D341Med (cell line): ENCODE measurements around the gene ZNF219.
A peak's percentile ranks its signal among the peaks of the same experiment; 100 is the strongest.

Experiments used
- DNase-seq: peaks from one replicate; pipeline ENCODE4 v3.0.0; 2012; ENCODE audit warnings: low spot score

The ZNF219 gene

GRCh38 chr14:21084998-21085853, 13.2 kb downstream of the ZNF219 start:
- DNase-seq = no peak

GRCh38 chr14:21084396-21084795, 14.1 kb downstream of the ZNF219 start:
- DNase-seq = no peak

GRCh38 chr14:21083565-21084325, 14.7 kb downstream of the ZNF219 start:
- no peak for DNase-seq

- DNase-seq = no peak
These were observed 16.8 kb downstream of the ZNF219 start for GRCh38 chr14:21081521-21082142.

- no peak for DNase-seq
These were observed 19.7 kb downstream of the ZNF219 start for GRCh38 chr14:21078726-21079125.

GRCh38 chr14:21078287-21078686, 20.2 kb downstream of the ZNF219 start:
- DNase-seq = no peak

- no peak for DNase-seq
These were observed 20.8 kb downstream of the ZNF219 start for GRCh38 chr14:21077672-21078071.

GRCh38 chr14:21075719-21076437, 22.6 kb downstream of the ZNF219 start:
- no peak for DNase-seq

- no peak for DNase-seq
These were observed 23.8 kb downstream of the ZNF219 start for GRCh38 chr14:21074398-21075272.

GRCh38 chr14:21073921-21074320, 24.5 kb downstream of the ZNF219 start:
- DNase-seq = no peak

GRCh38 chr14:21072781-21073339, 25.6 kb downstream of the ZNF219 start:
- no peak for DNase-seq

- DNase-seq = no peak
These were observed 26.4 kb downstream of the ZNF219 start for GRCh38 chr14:21072031-21072473.

- peak; percentile 66 for DNase-seq
These were observed 27.0 kb downstream of the ZNF219 start for GRCh38 chr14:21071225-21072030.

- peak; percentile 47 for DNase-seq
These were observed 27.7 kb downstream of the ZNF219 start for GRCh38 chr14:21070610-21071224.

GRCh38 chr14:21070083-21070609, 28.3 kb downstream of the ZNF219 start, which contains the start of gene ARHGEF40:
ARHGEF40 (plus strand) TSS chr14:21070304; CDS start chr14:21070397, 93 bp downstream.
- peak; percentile 65 for DNase-seq

- DNase-seq = peak; percentile 45
These were observed 28.9 kb downstream of the ZNF219 start for GRCh38 chr14:21069388-21070082.

GRCh38 chr14:21068521-21069387, 29.7 kb downstream of the ZNF219 start:
- peak; percentile 80 for DNase-seq
